ENCODE results near the gene GPRIN1. TPM values are rescaled to one million over a fixed set of nuclear protein-coding genes. Genes with fewer than 3 reads are reported as not detected.

Gene GPRIN1
- total and polyA plus RNA-seq, 2 donors from 2014 or later, result 0.45 to 1.3 TPM

DNA sequence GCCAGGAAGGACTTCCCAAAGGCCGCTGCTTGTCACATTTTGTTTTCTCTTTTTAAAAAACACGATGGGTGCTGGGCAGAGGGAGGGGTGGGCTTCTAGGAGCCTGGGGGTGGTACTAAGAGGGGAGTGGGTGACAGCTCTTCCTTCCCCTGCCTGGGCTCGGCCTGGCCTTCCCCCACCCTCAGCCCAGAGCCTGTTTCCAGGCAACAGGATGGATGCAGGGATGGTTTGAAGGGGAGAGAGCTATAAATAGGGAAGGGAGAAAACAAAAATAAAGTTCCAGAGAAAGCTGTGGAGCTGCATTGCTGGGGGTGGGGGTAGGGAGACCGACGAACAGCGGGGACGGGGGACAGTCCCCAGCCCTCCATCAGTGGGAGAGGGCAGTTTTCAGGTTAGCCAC, 6.6 kb upstream of the GPRIN1 start:
- Histone ChIP-seq H3K9me3 (ENCODE audit: control insufficient read depth in 2 of 3, insufficient read depth in 1 of 3, low read length in 3 of 3) (no peaks in the 10 kb centered on the region), H3K27me3 (ENCODE audit: control insufficient read depth, insufficient read depth, low read length) (peaks cover 17% of the 10 kb centered on the region), H3K27ac (ENCODE audit: low read depth in 2 of 2, low read length in 2 of 2) (no peak overlapping the region), H3K36me3 (ENCODE audit: control insufficient read depth in 2 of 3, insufficient read depth in 3 of 3, low read length in 3 of 3) (no peaks in the 10 kb centered on the region), H3K4me3 (ENCODE audit: low read length in 3 of 3) (no peak overlapping the region), H3K4me1 (ENCODE audit: control insufficient read depth in 2 of 3, insufficient read depth in 2 of 3, low read depth in 1 of 3, low read length in 3 of 3) (no peaks in the 10 kb centered on the region), H3K9ac (ENCODE audit: low read length in 3 of 3) (no peak overlapping the region)
- TF ChIP-seq, protein P1, sequence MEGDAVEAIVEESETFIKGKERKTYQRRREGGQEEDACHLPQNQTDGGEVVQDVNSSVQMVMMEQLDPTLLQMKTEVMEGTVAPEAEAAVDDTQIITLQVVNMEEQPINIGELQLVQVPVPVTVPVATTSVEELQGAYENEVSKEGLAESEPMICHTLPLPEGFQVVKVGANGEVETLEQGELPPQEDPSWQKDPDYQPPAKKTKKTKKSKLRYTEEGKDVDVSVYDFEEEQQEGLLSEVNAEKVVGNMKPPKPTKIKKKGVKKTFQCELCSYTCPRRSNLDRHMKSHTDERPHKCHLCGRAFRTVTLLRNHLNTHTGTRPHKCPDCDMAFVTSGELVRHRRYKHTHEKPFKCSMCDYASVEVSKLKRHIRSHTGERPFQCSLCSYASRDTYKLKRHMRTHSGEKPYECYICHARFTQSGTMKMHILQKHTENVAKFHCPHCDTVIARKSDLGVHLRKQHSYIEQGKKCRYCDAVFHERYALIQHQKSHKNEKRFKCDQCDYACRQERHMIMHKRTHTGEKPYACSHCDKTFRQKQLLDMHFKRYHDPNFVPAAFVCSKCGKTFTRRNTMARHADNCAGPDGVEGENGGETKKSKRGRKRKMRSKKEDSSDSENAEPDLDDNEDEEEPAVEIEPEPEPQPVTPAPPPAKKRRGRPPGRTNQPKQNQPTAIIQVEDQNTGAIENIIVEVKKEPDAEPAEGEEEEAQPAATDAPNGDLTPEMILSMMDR (IDR thresholded peaks at IDR 0.05; ENCODE audit: borderline replicate concordance, extremely low read depth, insufficient read depth), result no peak
- intact Hi-C loops (cut with DNase I), result no loop called here
- DNase-seq (no peak), FAIRE-seq (no peak)

DNA sequence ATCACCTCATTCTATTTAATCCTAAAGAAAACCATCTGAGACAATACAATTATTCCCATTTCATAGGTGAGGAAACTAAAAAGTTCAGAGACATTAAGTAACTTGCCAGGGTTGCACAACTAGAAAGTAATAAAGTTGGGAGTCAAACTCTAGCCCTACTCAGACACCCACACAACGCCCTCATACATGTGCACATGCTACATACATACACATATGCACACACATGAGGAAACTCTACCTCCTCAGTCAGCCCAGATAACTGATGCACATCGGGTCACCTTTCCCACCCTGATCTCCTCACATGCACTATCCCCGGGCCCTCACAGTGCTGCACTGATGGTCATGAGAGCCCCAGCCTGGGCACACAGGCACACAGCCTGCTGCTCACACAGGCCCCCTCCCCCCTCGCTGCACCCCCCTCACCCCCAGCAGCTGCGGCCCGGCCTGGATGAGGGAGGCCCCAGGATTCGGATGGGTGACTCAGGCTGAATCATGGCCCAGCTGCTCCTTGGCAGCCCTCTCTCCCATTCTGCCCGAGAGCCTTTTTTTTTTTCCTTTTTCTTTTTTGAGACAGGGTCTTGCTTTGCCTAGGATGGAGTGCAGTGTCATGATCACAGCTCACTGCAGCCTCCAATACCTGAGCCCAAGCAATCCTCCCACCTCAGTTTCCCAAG, 5.0 kb upstream of the GPRIN1 start:
- DNase-seq, result no peak

GRCh38 chr5:176612855-176613254, 2.9 kb upstream of the GPRIN1 start:
- peaks cover 4% of the 10 kb centered on the region for H3K27me3 ChIP-seq (ENCODE audit: control insufficient read depth, insufficient read depth, low read length)
- H3K27ac ChIP-seq (ENCODE audit: low read depth in 2 of 2, low read length in 2 of 2), result no peak overlapping the region
- FAIRE-seq, result no peak
- peaks cover 0 to 3% (median 0%) of the 10 kb centered on the region in 3 donors for H3K4me1 ChIP-seq (ENCODE audit: control insufficient read depth in 2 of 3, insufficient read depth in 2 of 3, low read depth in 1 of 3, low read length in 3 of 3)
- H3K9ac ChIP-seq (ENCODE audit: low read length in 3 of 3), result no peak overlapping the region
- no peaks in the 10 kb centered on the region for H3K36me3 ChIP-seq (ENCODE audit: control insufficient read depth in 2 of 3, insufficient read depth in 3 of 3, low read length in 3 of 3)
- intact Hi-C loops (cut with DNase I), result no loop called here
- H3K4me3 ChIP-seq (ENCODE audit: low read length in 3 of 3), result no peak overlapping the region
- DNase-seq, result no peak
- H3K9me3 ChIP-seq (ENCODE audit: control insufficient read depth in 2 of 3, insufficient read depth in 1 of 3, low read length in 3 of 3), result no peaks in the 10 kb centered on the region
- TF ChIP-seq, protein P1 (IDR thresholded peaks at IDR 0.05; ENCODE audit: borderline replicate concordance, extremely low read depth, insufficient read depth), result no peak

More for the DNA sequence above, 5.0 kb upstream of the GPRIN1 start:
- Histone ChIP-seq H3K9ac (ENCODE audit: low read length in 3 of 3) (no peak overlapping the region), H3K9me3 (ENCODE audit: control insufficient read depth in 2 of 3, insufficient read depth in 1 of 3, low read length in 3 of 3) (no peaks in the 10 kb centered on the region), H3K4me1 (ENCODE audit: control insufficient read depth in 2 of 3, insufficient read depth in 2 of 3, low read depth in 1 of 3, low read length in 3 of 3) (no peaks in the 10 kb centered on the region), H3K4me3 (ENCODE audit: low read length in 3 of 3) (peak overlapping the region in 1 of 3 donors; percentile 3), H3K36me3 (ENCODE audit: control insufficient read depth in 2 of 3, insufficient read depth in 3 of 3, low read length in 3 of 3) (no peaks in the 10 kb centered on the region), H3K27ac (ENCODE audit: low read depth in 2 of 2, low read length in 2 of 2) (no peak overlapping the region), H3K27me3 (ENCODE audit: control insufficient read depth, insufficient read depth, low read length) (peaks cover 11% of the 10 kb centered on the region)
- FAIRE-seq, result no peak
- TF ChIP-seq, protein P1 (IDR thresholded peaks at IDR 0.05; ENCODE audit: borderline replicate concordance, extremely low read depth, insufficient read depth), result no peak
- intact Hi-C loops (cut with DNase I), result no loop called here

Data from kidney (tissue), 14 donors.